ENCODE measurements around the gene PHEX.
A peak's percentile ranks its signal among the peaks of the same experiment; 100 is the strongest.

PHEX gene

GRCh38 chrX:22118161-22118830, 86.2 kb downstream of the PHEX start:
- DNase-seq (ENCODE audit: low read depth in 1 of 2, low spot score in 1 of 2), result peak in 1 of 2 experiments; percentile 66
- no peak for TF ChIP-seq JUND (IDR thresholded peaks at IDR 0.05; ENCODE audit: low read depth)
- in situ Hi-C loops (cut with HindIII; ENCODE audit: low pct_unique_long_range_greater_than_20kb, low sequenced_read_pairs), result no loop called here

- peak in 1 of 2 experiments; percentile 80 for DNase-seq (ENCODE audit: low read depth in 1 of 2, low spot score in 1 of 2)
- in situ Hi-C loops (cut with HindIII; ENCODE audit: low pct_unique_long_range_greater_than_20kb, low sequenced_read_pairs), result no loop called here
- TF ChIP-seq JUND (IDR thresholded peaks at IDR 0.05; ENCODE audit: low read depth), result no peak
Measured at GRCh38 chrX:22121161-22121560, 89.0 kb downstream of the PHEX start.

GRCh38 chrX:22122510-22122909, 90.4 kb downstream of the PHEX start:
- DNase-seq (ENCODE audit: low read depth in 1 of 2, low spot score in 1 of 2), result peak in 1 of 2 experiments; percentile 49
- TF ChIP-seq JUND (IDR thresholded peaks at IDR 0.05; ENCODE audit: low read depth), result no peak
- in situ Hi-C loops (cut with HindIII; ENCODE audit: low pct_unique_long_range_greater_than_20kb, low sequenced_read_pairs), result no loop called here

- in situ Hi-C loops (cut with HindIII; ENCODE audit: low pct_unique_long_range_greater_than_20kb, low sequenced_read_pairs), result no loop called here
- no peak for DNase-seq (ENCODE audit: low read depth in 1 of 2, low spot score in 1 of 2)
Measured at GRCh38 chrX:22124098-22124497, 92.0 kb downstream of the PHEX start.

GRCh38 chrX:22125481-22125880, 93.4 kb downstream of the PHEX start:
- in situ Hi-C loops (cut with HindIII; ENCODE audit: low pct_unique_long_range_greater_than_20kb, low sequenced_read_pairs), result no loop called here
- DNase-seq (ENCODE audit: low read depth in 1 of 2, low spot score in 1 of 2), result no peak
- no peak for TF ChIP-seq JUND (IDR thresholded peaks at IDR 0.05; ENCODE audit: low read depth)

More at GRCh38 chrX:22124098-22124497, 92.0 kb downstream of the PHEX start:
- no peak for TF ChIP-seq JUND (IDR thresholded peaks at IDR 0.05; ENCODE audit: low read depth)

GRCh38 chrX:22126327-22126726, 94.2 kb downstream of the PHEX start:
- DNase-seq (ENCODE audit: low read depth in 1 of 2, low spot score in 1 of 2), result no peak

GRCh38 chrX:22128961-22129360, 96.8 kb downstream of the PHEX start:
- in situ Hi-C loops (cut with HindIII; ENCODE audit: low pct_unique_long_range_greater_than_20kb, low sequenced_read_pairs), result no loop called here
- no peak for TF ChIP-seq JUND (IDR thresholded peaks at IDR 0.05; ENCODE audit: low read depth)

More at GRCh38 chrX:22126327-22126726, 94.2 kb downstream of the PHEX start:
- no peak for TF ChIP-seq JUND (IDR thresholded peaks at IDR 0.05; ENCODE audit: low read depth)
- in situ Hi-C loops (cut with HindIII; ENCODE audit: low pct_unique_long_range_greater_than_20kb, low sequenced_read_pairs), result no loop called here

GRCh38 chrX:22134681-22135080, 102.6 kb downstream of the PHEX start:
- TF ChIP-seq JUND (IDR thresholded peaks at IDR 0.05; ENCODE audit: low read depth), result peak; percentile 88
- peak in 1 of 2 experiments; percentile 95 for DNase-seq (ENCODE audit: low read depth in 1 of 2, low spot score in 1 of 2)
- in situ Hi-C loops (cut with HindIII; ENCODE audit: low pct_unique_long_range_greater_than_20kb, low sequenced_read_pairs), result no loop called here

More at GRCh38 chrX:22128961-22129360, 96.8 kb downstream of the PHEX start:
- no peak for DNase-seq (ENCODE audit: low read depth in 1 of 2, low spot score in 1 of 2)

- TF ChIP-seq JUND (IDR thresholded peaks at IDR 0.05; ENCODE audit: low read depth), result no peak
- in situ Hi-C loops (cut with HindIII; ENCODE audit: low pct_unique_long_range_greater_than_20kb, low sequenced_read_pairs), result no loop called here
- DNase-seq (ENCODE audit: low read depth in 1 of 2, low spot score in 1 of 2), result peak in 1 of 2 experiments; percentile 97
Measured at GRCh38 chrX:22135171-22135711, 103.1 kb downstream of the PHEX start.

GRCh38 chrX:22135994-22136684, 104.0 kb downstream of the PHEX start:
- in situ Hi-C loops (cut with HindIII; ENCODE audit: low pct_unique_long_range_greater_than_20kb, low sequenced_read_pairs), result no loop called here
- DNase-seq (ENCODE audit: low read depth in 1 of 2, low spot score in 1 of 2), result peak in 1 of 2 experiments; percentile 78
- TF ChIP-seq JUND (IDR thresholded peaks at IDR 0.05; ENCODE audit: low read depth), result no peak

GRCh38 chrX:22136711-22137110, 104.6 kb downstream of the PHEX start:
- no peak for DNase-seq (ENCODE audit: low read depth in 1 of 2, low spot score in 1 of 2)
- in situ Hi-C loops (cut with HindIII; ENCODE audit: low pct_unique_long_range_greater_than_20kb, low sequenced_read_pairs), result no loop called here
- no peak for TF ChIP-seq JUND (IDR thresholded peaks at IDR 0.05; ENCODE audit: low read depth)

- in situ Hi-C loops (cut with HindIII; ENCODE audit: low pct_unique_long_range_greater_than_20kb, low sequenced_read_pairs), result no loop called here
- TF ChIP-seq JUND (IDR thresholded peaks at IDR 0.05; ENCODE audit: low read depth), result no peak
- no peak for DNase-seq (ENCODE audit: low read depth in 1 of 2, low spot score in 1 of 2)
Measured at GRCh38 chrX:22139822-22140221, 107.7 kb downstream of the PHEX start.
